Naive thymus-derived CD8-positive, alpha-beta T cell (primary cell): ENCODE measurements around the gene TBC1D4. TPM values are rescaled to one million over a fixed set of nuclear protein-coding genes. Genes with fewer than 3 reads are reported as not detected.
A peak's percentile ranks its signal among the peaks of the same experiment; 100 is the strongest.
"Not testable (repeated sequence)": the region's sequence is repeated elsewhere in the genome, so short reads cannot be mapped to it uniquely, and the experiment has no call there.

Source experiments
- ATAC-seq, 2 donors: fragments of 150-1000 bp; cut with Tn5 transposase in 1 of 2; sonication (Bioruptor Pico), chemical (Tn5 transposase) in 1 of 2; 1 replicate in 1 of 2; 2 replicates in 1 of 2; pipeline ENCODE4 v1.10.0; 2021; ENCODE audit warnings: mild to moderate bottlenecking in 2 of 2, moderate library complexity in 2 of 2
- POLR2A ChIA-PET: fragments of 350-600 bp; sonication (Branson Sonifier 250); formaldehyde crosslinking; loops from one replicate; lab custom pipeline; 2021; ENCODE audit warnings: antibody characterized with exemption; lab: Charles Lee
- DNase-seq, 10 donors: peaks; one replicate each; pipeline versions ENCODE4 v3.0.0 to v3.0.0-alpha.2; 2020 to 2022
- H3K27ac Mint-ChIP-seq, 10 donors: one replicate each; pipeline ENCODE4 v1.8.0; 2020 to 2022; ENCODE audit warnings: mild to moderate bottlenecking in 10 of 10, mixed read lengths in 10 of 10, moderate library complexity in 4 of 10, inconsistent platforms in 1 of 10
- H3K27me3 Mint-ChIP-seq, 5 donors: one replicate each; pipeline ENCODE4 v1.8.0; 2021 to 2022; ENCODE audit warnings: mixed read lengths in 5 of 5
- H3K36me3 Mint-ChIP-seq, 3 donors: one replicate each; pipeline ENCODE4 v1.8.0; 2020 to 2022; ENCODE audit warnings: mixed read lengths in 3 of 3, mild to moderate bottlenecking in 2 of 3, inconsistent platforms in 1 of 3
- H3K4me1 Mint-ChIP-seq, 4 donors: one replicate each; pipeline ENCODE4 v1.8.0; 2021 to 2022; ENCODE audit warnings: mixed read lengths in 4 of 4
- H3K4me3 Mint-ChIP-seq, 10 donors: one replicate each; pipeline ENCODE4 v1.8.0; 2020 to 2022; ENCODE audit warnings: mild to moderate bottlenecking in 10 of 10, mixed read lengths in 10 of 10, moderate library complexity in 6 of 10, inconsistent platforms in 1 of 10
- H3K9me3 Mint-ChIP-seq, 9 donors: one replicate each; pipeline ENCODE4 v1.8.0; 2020 to 2022; ENCODE audit warnings: mixed read lengths in 9 of 9, mild to moderate bottlenecking in 3 of 9, inconsistent platforms in 1 of 9, moderate library complexity in 1 of 9
- polyA plus RNA-seq, 3 donors: library from polyadenylated mRNA; unstranded; fragments of 300-500 nt; fragmentation: Illumina TruSeq; gene quantifications; one replicate each; pipeline ENCODE4 v1.2.3, GENCODE V29; 2021
- total RNA-seq, 8 experiments: library from RNA in 2 of 8; stranded (reverse) in 2 of 8; gene quantifications; one replicate each; pipeline ENCODE4 v1.2.3 and lab custom pipeline; 2021 to 2026

Gene TBC1D4
- total and polyA plus RNA-seq, 5 experiments from 2014 or later, result 11.8 to 58.1 (median 19.3) TPM

GRCh38 chr13:75352641-75353327 is 129.2 kb downstream of the TBC1D4 start:
- Mint-ChIP-seq H3K4me3 (no peak overlapping the region), H3K27ac (no peak overlapping the region), H3K36me3 (no peaks in the 10 kb centered on the region), H3K4me1 (peaks cover 0 to 4% (median 2%) of the 10 kb centered on the region in 4 donors), H3K27me3 (peaks cover 0 to 4% (median 0%) of the 10 kb centered on the region in 5 donors), H3K9me3 (peaks cover 0 to 4% (median 0%) of the 10 kb centered on the region in 9 donors)
- POLR2A ChIA-PET, result no interaction called here
- DNase-seq (no peak), ATAC-seq (no peak)

GRCh38 chr13:75351538-75351937 is 130.4 kb downstream of the TBC1D4 start:
- DNase-seq, H3K27me3 Mint-ChIP-seq, H3K27ac Mint-ChIP-seq, ATAC-seq, H3K4me1 Mint-ChIP-seq, H3K4me3 Mint-ChIP-seq, H3K9me3 Mint-ChIP-seq, POLR2A ChIA-PET, H3K36me3 Mint-ChIP-seq: not testable (repeated sequence)

- POLR2A ChIA-PET, result interaction anchor here (0.6 kb wide), 1 partner anchor 1516 kb away, joined by 3 read pairs; no protein-coding TSS in a partner anchor
- no peaks in the 10 kb centered on the region for H3K36me3 Mint-ChIP-seq
- no peaks in the 10 kb centered on the region for H3K27me3 Mint-ChIP-seq
- H3K4me3 Mint-ChIP-seq, result no peak overlapping the region
- H3K4me1 Mint-ChIP-seq, result no peaks in the 10 kb centered on the region
- H3K27ac Mint-ChIP-seq, result no peak overlapping the region
- DNase-seq, result no peak
- ATAC-seq, result no peak
- peaks cover 0 to 4% (median 0%) of the 10 kb centered on the region in 9 donors for H3K9me3 Mint-ChIP-seq
Observed at GRCh38 chr13:75347925-75348324, 134.0 kb downstream of the TBC1D4 start.

GRCh38 chr13:75347457-75347856 is 134.5 kb downstream of the TBC1D4 start:
- no peak for ATAC-seq
- no peaks in the 10 kb centered on the region for H3K27me3 Mint-ChIP-seq
- no peak overlapping the region for H3K27ac Mint-ChIP-seq
- H3K36me3 Mint-ChIP-seq, result no peaks in the 10 kb centered on the region
- DNase-seq, result no peak
- H3K9me3 Mint-ChIP-seq, result peaks cover 0 to 4% (median 0%) of the 10 kb centered on the region in 9 donors
- H3K4me3 Mint-ChIP-seq, result no peak overlapping the region
- POLR2A ChIA-PET, result no interaction called here
- H3K4me1 Mint-ChIP-seq, result no peaks in the 10 kb centered on the region

GRCh38 chr13:75345193-75345592 is 136.8 kb downstream of the TBC1D4 start:
- POLR2A ChIA-PET, result no interaction called here
- Mint-ChIP-seq H3K4me1 (no peaks in the 10 kb centered on the region), H3K36me3 (no peaks in the 10 kb centered on the region), H3K27me3 (no peaks in the 10 kb centered on the region), H3K9me3 (no peaks in the 10 kb centered on the region), H3K27ac (no peak overlapping the region), H3K4me3 (no peak overlapping the region)
- DNase-seq (no peak), ATAC-seq (no peak)

GRCh38 chr13:75341028-75341427 is 140.9 kb downstream of the TBC1D4 start:
- DNase-seq (no peak), ATAC-seq (no peak)
- H3K27me3 Mint-ChIP-seq, result no peaks in the 10 kb centered on the region
- peaks cover 0 to 2% (median 0%) of the 10 kb centered on the region in 3 donors for H3K36me3 Mint-ChIP-seq
- no peaks in the 10 kb centered on the region for H3K4me1 Mint-ChIP-seq
- no peaks in the 10 kb centered on the region for H3K9me3 Mint-ChIP-seq
- no peak overlapping the region for H3K4me3 Mint-ChIP-seq
- no peak overlapping the region for H3K27ac Mint-ChIP-seq
- POLR2A ChIA-PET, result no interaction called here

- peaks cover 0 to 2% (median 0%) of the 10 kb centered on the region in 9 donors for H3K9me3 Mint-ChIP-seq
- H3K27me3 Mint-ChIP-seq, result no peaks in the 10 kb centered on the region
- H3K27ac Mint-ChIP-seq, result no peak overlapping the region
- H3K4me3 Mint-ChIP-seq, result no peak overlapping the region
- ATAC-seq (no peak), DNase-seq (no peak)
- H3K36me3 Mint-ChIP-seq, result peaks cover 0 to 2% (median 0%) of the 10 kb centered on the region in 3 donors
- POLR2A ChIA-PET, result no interaction called here
- no peaks in the 10 kb centered on the region for H3K4me1 Mint-ChIP-seq
Observed at GRCh38 chr13:75339635-75340374, 142.2 kb downstream of the TBC1D4 start.

GRCh38 chr13:75334634-75335447 is 147.1 kb downstream of the TBC1D4 start:
- Mint-ChIP-seq H3K27me3 (no peaks in the 10 kb centered on the region), H3K27ac (peak overlapping the region in 1 of 10 donors; percentile 57), H3K36me3 (peaks cover 0 to 2% (median 0%) of the 10 kb centered on the region in 3 donors), H3K4me1 (no peaks in the 10 kb centered on the region), H3K9me3 (peaks cover 0 to 2% (median 0%) of the 10 kb centered on the region in 9 donors), H3K4me3 (peak overlapping the region in 1 of 10 donors; percentile 42)
- DNase-seq (no peak), ATAC-seq (no peak)
- POLR2A ChIA-PET, result no interaction called here

- Mint-ChIP-seq H3K27me3 (no peaks in the 10 kb centered on the region), H3K9me3 (peaks cover 0 to 2% (median 0%) of the 10 kb centered on the region in 9 donors), H3K4me3 (no peak overlapping the region), H3K27ac (no peak overlapping the region), H3K4me1 (peaks cover 0 to 4% (median under 1%) of the 10 kb centered on the region in 4 donors), H3K36me3 (no peaks in the 10 kb centered on the region)
- ATAC-seq (no peak), DNase-seq (no peak)
- POLR2A ChIA-PET, result no interaction called here
Observed at GRCh38 chr13:75333103-75333502, 148.9 kb downstream of the TBC1D4 start.

- DNase-seq (no peak), ATAC-seq (no peak)
- Mint-ChIP-seq H3K36me3 (no peaks in the 10 kb centered on the region), H3K27me3 (no peaks in the 10 kb centered on the region), H3K27ac (no peak overlapping the region), H3K4me1 (peaks cover 2 to 13% (median 9%) of the 10 kb centered on the region in 4 donors), H3K4me3 (no peak overlapping the region), H3K9me3 (peaks cover 0 to 2% (median 0%) of the 10 kb centered on the region in 9 donors)
- POLR2A ChIA-PET, result no interaction called here
Observed at GRCh38 chr13:75331792-75332349, 150.1 kb downstream of the TBC1D4 start.

- Mint-ChIP-seq H3K4me3 (no peak overlapping the region), H3K4me1 (peaks cover 2 to 23% (median 17%) of the 10 kb centered on the region in 4 donors), H3K27ac (no peak overlapping the region), H3K36me3 (no peaks in the 10 kb centered on the region), H3K27me3 (no peaks in the 10 kb centered on the region), H3K9me3 (peaks cover 0 to 2% (median 0%) of the 10 kb centered on the region in 9 donors)
- ATAC-seq, result no peak
- DNase-seq, result no peak
- POLR2A ChIA-PET, result interaction anchor here (0.6 kb wide), 1 partner anchor 1426 kb away, joined by 4 read pairs; no protein-coding TSS in a partner anchor
Observed at GRCh38 chr13:75330770-75331169, 151.2 kb downstream of the TBC1D4 start.

GRCh38 chr13:75329723-75330122 is 152.2 kb downstream of the TBC1D4 start:
- Mint-ChIP-seq H3K27ac (peak overlapping the region in 2 of 10 donors; percentile 22), H3K4me1 (peaks cover 2 to 32% (median 22%) of the 10 kb centered on the region in 4 donors), H3K4me3 (no peak overlapping the region)

More at GRCh38 chr13:75329723-75330122, 152.2 kb downstream of the TBC1D4 start:
- DNase-seq (no peak), ATAC-seq (no peak)
- no peaks in the 10 kb centered on the region for H3K9me3 Mint-ChIP-seq
- H3K27me3 Mint-ChIP-seq, result no peaks in the 10 kb centered on the region
- no peaks in the 10 kb centered on the region for H3K36me3 Mint-ChIP-seq
- POLR2A ChIA-PET, result no interaction called here
